Fibroblast of mammary gland (primary cell): ENCODE measurements around the gene CHRNA4.

Experiments
- DNase-seq: peaks from one replicate; pipeline ENCODE4 v3.0.0-alpha.2; 2010; ENCODE audit warnings: low read depth
- H3K4me3 ChIP-seq: 2 replicates; pipeline ENCODE4 v1.5.1; 2011; ENCODE audit warnings: low read depth, mild to moderate bottlenecking, low read length, moderate library complexity; ENCODE audit not compliant: control insufficient read depth
- TF ChIP-seq, protein P1 (sequence below): conservative IDR thresholded peaks from 2 replicates; pipeline ENCODE4 v1.5.1; 2011; ENCODE audit warnings: low read depth, low read length, inconsistent platforms; ENCODE audit not compliant: control insufficient read depth, insufficient read depth

The CHRNA4 gene

DNA sequence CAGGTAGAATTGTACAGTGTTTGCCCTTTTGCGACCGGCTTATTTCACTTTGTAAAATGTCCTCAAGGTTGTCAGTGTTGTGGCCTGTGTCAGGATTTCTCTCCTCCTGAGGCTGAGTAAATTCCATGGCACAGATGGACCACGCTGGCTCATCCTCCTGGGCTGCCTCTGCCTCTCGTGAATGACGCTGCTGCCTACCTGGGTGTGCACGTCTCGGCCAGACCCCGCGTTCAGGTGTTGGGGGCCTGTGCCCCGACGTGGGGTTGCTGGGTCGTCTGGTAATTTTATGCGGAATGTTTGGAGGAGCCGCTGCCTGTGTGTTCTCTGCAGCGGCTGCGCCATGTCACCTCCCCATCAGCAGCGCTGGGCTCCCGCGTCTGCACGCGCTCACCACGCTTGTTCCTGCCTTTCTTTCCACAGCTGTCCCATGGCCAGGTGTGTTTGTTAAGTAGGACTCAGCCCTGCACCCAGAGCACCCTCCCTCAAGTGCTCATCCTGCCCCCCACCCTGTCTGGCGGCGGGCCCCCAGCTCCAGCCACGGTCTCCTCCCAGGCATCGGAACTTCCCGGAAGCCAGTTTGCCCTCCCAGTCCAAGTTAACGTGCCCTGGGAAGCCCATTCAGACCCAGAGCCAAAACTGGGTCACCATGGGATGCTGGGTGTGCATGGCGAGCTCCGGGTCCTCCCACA is 36.1 kb upstream of the CHRNA4 start:
- TF ChIP-seq, protein P1, sequence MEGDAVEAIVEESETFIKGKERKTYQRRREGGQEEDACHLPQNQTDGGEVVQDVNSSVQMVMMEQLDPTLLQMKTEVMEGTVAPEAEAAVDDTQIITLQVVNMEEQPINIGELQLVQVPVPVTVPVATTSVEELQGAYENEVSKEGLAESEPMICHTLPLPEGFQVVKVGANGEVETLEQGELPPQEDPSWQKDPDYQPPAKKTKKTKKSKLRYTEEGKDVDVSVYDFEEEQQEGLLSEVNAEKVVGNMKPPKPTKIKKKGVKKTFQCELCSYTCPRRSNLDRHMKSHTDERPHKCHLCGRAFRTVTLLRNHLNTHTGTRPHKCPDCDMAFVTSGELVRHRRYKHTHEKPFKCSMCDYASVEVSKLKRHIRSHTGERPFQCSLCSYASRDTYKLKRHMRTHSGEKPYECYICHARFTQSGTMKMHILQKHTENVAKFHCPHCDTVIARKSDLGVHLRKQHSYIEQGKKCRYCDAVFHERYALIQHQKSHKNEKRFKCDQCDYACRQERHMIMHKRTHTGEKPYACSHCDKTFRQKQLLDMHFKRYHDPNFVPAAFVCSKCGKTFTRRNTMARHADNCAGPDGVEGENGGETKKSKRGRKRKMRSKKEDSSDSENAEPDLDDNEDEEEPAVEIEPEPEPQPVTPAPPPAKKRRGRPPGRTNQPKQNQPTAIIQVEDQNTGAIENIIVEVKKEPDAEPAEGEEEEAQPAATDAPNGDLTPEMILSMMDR = no peak
- no peak for DNase-seq
- no peak overlapping the region for H3K4me3 ChIP-seq

DNA sequence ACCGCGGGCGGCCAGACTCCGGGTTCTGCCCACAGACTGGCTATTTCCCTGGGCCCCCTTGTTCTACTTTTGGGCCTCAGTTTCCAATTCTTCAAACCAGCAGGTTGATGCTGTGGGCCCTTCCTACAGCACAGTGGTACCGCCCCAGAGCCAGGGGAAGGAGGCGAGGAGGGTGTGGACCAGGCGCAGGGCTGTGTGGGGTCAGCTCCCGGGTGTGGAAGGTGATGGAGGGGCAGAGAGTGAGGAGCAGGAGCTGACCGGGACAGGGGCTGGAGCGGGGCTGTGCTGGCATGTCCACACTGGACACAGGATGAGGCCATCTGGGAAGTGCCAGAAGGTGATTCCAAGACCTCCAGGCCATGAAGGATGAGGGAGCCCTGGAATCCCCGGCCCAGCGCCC is 35.2 kb upstream of the CHRNA4 start:
- TF ChIP-seq, protein P1 = no peak
- H3K4me3 ChIP-seq = no peak overlapping the region
- no peak for DNase-seq

DNA sequence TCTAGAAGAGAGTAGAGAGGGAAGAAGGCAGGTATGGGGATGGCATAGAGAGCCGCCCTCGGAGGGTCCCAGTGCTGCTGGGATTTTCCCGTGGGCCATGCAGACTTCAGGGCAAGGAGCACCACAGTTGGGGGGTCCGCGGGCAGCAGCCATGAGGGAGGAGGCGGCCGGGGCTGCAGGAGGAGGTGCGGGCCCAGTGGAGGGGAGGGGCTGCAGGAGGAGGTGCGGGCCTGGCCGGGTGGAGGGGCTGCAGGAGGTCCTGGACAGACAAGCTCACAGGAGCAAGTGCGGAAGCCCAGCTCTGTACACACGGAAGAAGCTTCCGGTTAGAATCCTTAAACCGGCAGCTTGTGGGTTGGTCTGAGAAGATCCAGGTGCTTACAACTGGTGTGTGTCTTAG is 34.6 kb upstream of the CHRNA4 start:
- H3K4me3 ChIP-seq = no peak overlapping the region
- TF ChIP-seq, protein P1 = no peak
- DNase-seq = no peak

DNA sequence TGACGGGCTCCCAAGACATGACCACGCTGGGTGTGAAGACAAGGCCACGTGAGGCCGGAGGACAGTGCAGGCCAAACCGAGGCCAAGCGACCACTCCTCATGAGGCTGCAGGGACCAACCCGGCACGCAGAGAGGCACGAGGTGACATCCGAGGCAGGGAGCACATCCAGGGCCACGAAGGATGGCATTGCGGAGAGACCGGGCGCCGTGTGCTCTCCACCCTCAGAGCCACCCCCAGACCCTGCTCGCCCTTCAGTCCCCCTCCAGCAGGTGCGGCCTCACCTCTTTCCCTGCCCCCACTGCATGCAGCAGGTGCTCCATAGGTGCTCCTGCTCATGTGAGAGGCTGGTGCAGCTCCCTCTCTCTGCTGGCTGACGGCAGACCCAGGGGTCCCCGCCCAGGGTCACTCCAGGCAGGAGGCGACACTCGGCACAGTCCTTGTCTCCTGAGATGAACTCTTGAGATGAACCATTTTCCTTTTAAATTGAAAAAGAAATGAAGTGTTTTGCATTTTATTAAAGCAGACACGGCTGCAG is 33.8 kb upstream of the CHRNA4 start:
- no peak for DNase-seq
- TF ChIP-seq, protein P1 = no peak
- no peak overlapping the region for H3K4me3 ChIP-seq

DNA sequence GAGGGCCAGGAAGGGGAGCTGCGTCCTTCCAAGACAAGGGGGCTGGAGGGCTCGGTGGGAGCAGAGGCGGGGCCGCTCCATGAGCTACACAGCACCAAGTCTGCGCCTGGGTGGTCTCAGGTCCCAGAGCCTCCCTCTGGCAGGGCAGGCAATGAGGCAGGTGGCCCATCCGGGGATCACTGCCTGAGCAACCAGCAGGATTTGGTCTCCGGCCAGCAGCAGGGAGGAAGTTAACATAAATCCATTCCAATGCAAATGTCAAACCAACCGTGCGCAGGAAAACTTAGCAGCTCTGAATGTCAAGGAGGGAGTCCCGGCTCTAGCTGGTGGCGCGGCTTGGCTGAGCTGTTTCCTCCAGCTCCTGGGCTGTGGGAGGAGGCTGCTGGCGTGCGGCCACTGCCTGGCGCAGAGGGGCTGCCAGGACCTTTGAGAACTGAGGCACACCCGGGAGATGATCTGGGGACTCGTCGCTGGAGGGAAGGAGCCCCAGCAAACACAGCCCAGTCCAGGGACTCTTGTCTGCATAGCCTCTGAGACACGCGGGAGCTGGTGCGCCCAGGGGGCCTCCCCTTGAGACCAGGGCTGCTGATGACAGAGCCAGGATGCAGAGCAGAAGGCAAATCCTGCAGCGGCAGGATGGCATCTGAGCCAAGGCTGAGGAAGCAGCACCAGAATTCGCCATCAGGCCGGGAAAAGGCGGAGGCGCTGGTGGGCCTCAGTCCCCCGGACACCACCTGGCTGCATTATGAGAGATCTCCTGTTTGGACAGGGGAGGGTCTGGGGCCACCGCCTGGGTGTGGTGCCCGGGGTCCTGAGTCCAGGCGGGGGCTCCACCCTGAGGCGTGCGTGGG is 33.1 kb upstream of the CHRNA4 start:
- TF ChIP-seq, protein P1 = no peak
- no peak for DNase-seq
- H3K4me3 ChIP-seq = no peak overlapping the region

DNA sequence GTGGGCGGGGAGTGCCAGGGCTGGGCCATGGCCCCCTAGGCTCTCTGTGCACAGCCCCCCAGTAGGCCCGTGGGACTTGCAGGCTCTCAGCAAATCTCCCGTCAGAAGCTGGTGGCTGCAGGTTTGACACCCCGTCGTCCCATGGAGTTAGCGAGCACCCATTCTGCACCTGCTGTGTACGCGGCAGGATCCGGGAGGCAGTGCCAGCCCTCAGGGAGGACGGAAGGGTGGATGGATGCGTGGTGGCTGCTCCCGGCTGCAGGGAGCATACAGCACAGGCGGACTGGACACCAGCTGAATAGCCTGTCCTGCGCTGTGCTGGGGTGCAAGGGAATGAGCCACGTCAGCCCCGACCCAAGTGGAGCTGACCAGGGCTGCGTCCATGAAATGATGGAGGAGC is 32.4 kb upstream of the CHRNA4 start:
- TF ChIP-seq, protein P1 = no peak
- DNase-seq = no peak

More for the DNA sequence above, 32.4 kb upstream of the CHRNA4 start:
- no peak overlapping the region for H3K4me3 ChIP-seq
